Activated CD8-positive, alpha-beta memory T cell treated with anti-CD3 and anti-CD28 coated beads for 4 hours (primary cell): ENCODE measurements around the gene SNX14.
"Not testable (repeated sequence)": the region's sequence is repeated elsewhere in the genome, so short reads cannot be mapped to it uniquely, and the experiment has no call there.

ENCODE experiments used
- DNase-seq, 2 donors: peaks; one replicate each; pipeline ENCODE4 v3.0.0-alpha.2; 2020; ENCODE audit warnings: low read depth in 2 of 2

SNX14 gene

DNA sequence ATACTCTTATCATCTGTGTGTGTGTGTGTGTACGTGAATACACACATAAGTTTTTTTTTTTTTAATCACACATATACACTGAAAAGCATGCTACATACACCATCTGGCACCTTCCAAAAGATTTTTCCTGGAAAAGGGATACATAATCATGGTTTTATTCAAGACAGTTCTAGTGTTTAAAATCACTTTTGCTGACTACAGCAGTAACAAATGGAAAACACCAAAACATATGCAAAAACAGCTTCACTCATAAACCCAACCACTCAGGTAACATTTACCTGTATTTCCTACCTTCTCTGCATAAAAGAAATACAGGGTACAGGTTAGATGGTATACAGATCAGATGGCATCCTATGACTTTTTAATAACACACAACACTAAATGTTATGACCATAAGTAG is 2.5 kb downstream of the SNX14 start:
- no peak for DNase-seq

DNA sequence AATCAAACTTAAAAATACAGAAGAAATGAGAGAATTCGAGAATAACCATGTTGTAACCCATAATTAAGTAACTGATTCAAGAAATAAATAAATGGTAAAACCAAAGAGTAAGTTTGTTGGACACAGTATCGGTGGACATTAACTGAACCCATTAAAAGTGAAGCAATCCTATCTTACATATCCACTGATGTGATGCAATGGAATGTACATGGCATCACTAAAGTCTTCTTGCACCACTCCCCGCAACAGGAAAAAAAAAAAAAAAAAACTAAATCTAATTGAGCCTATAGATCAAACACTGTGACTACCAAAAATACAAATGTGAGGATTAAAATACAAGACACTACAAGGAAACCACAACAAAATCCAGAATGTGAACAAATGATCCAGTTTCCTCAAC is 7.9 kb downstream of the SNX14 start:
- DNase-seq: no peak

DNA sequence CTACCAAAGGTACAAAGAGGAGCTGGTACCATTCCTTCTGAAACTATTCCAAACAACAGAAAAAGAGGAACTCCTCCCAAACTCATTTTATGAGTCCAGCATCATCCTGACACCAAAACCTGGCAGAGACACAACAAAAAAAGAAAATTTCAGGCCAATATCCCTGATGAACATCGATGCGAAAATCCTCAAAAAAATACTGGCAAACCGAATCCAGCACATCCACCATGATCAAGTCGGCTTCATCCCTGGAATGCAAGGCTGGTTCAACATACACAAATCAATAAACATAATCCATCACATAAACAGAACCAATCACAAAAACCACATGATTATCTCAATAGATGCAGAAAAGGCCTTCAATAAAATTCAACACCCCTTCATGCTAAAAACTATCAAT is 10.8 kb downstream of the SNX14 start:
- not testable (repeated sequence) for DNase-seq

DNA sequence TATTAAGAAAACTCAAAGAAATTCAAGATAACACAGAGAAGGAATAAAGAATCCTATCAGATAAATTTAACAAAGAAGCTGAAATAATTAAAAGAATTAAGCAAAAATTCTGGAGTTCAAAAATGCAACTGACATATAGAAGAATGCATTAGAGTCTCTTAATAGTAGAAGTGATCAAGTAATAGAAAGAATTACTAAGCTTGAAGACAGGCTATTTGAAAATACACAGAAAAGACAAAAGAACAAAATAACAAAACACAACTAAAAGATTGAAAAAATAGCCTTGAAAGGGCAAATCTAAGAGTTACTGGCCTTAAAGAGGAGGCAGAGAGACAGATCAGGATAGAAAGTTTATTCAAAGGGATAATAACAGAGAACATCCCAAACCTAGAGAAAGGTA is 12.1 kb downstream of the SNX14 start:
- no peak for DNase-seq

DNA sequence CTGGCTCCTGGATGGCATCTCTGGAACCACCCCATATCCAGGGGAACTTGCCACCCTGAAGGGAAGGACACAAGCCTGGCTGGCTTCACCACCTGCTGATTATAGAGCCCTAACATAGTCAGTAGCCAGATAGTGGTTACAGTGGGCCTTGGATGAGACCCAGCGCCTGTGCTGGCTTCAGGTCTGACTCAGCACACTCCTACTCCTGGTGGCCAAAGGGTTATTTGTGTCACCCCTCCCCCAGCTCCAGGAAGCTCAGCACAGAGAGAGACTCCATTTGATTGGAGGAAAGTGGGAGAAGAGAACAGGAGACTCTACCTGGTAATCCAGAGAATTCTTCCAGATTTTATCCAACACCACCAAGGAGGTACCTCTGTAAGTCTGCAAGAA is 12.8 kb downstream of the SNX14 start:
- no peak for DNase-seq

DNA sequence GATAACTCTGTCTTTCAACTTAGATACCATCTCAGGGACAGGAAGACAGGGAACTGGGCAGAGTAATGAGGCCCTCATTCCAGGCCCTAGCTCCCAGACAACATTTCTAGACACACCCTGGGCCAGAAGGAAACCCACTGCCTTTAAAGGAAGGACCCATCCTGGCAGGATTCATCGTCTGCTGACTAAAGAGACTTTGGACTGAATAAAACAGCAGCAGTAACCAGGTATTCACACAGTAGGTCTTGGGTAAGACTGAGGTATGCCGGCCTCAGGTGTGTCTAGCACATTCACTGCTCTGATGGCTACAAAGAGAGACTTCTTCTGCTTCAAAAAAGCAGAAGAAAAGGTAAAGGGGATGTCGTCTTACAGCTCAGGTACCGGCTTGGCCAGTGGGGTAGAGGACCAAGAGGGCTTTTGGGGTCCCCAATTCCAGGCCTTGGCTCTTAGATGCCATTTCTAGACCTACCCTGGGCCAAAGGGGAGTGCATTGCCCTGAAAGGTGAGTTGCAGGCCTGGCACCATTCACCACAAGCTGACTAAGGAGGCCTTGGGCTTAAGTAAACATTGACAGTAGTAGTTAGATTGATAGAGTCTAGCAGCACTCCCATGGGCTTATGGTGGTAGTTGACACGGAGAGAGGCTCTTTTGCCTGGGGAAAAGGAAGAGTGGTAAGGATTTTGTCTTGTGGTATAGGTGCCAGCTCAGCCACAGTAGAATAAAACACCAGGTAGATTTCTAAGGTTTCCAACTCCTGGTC is 13.4 kb downstream of the SNX14 start:
- DNase-seq: no peak

DNA sequence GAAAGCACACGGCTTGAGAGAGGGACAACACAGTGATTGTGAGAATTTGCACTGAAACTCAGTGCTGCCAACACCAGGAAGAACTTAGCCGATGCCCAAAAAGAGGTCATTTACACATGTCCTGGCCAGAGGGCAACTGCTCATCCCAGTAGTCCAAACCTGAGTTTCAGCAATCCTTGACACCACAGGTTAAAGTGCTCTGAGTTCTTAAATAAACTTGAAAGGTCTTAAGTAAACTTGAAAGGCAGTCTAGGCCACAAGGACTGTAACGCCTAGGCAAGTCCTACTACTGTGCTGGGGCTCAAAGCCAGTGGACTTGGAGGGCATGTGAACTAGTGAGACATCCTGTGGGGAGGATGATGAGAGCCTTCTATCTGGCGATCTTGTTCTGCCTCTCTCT is 14.1 kb downstream of the SNX14 start:
- DNase-seq: no peak

DNA sequence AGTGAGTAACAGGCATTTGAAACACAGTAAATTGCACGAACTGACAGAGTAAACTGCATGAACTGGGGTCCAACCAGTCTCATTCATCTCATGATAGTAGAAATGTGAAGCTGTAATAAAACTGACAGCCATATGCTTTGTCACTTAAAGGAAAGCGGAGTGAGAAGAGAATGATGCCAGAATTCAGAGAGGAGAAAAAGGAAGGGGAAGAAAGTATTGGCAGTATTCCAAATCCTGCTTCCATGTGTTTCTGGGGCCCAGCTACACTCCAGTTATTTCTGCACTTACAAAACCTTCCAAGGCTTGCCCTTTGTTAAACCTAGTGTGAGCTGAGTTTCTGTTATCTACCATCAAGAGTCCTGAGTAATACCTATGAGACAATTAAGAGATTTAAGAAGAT is 17.2 kb downstream of the SNX14 start:
- DNase-seq: no peak

DNA sequence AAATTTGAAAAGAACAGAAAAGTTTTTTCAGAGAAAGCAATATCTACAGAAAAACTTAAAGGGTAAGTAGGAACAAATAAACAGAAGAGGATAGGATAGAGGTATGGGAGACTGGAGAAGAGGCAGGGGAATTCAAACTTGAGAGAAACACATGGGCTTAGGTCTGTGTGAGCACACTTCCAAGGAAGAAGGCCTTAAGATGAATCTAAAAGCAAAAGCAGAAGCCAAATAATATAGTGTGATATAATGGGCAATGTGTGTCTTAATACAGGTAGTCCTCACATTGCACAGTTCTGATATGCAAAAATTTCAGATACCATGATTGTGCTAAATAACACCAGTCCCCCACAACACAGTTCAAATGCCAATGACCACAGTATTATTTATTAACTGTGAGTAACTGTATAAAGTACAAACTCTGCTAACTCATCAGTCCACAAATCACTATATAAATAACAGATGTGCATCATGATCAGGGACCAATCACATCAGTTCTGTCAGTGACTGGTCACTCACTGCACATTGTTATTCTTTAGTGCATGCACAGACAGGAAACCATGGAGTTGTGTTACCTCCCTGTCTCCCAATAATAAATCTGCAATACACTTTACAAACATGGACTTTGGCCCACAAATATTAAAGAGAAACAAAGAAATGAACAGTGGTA is 18.6 kb downstream of the SNX14 start:
- no peak for DNase-seq

DNA sequence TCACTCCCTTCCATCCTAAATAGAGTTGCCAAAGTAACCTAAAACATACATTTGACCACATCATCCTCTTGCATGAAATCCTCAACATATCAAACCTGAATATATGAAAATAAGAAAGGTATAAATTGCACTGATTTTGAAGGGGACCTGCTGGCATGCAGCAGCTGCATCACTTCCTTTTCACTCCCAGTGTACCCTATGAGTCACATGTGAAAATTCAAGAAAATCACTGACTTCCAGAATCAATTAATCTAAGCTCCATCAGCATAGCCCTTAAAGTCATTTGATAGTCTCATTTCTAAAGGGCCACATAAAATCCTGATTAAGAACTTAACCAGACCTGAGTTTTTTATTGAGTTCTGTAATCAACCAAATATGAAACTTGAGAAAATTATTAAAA is 24.3 kb downstream of the SNX14 start:
- DNase-seq: no peak

DNA sequence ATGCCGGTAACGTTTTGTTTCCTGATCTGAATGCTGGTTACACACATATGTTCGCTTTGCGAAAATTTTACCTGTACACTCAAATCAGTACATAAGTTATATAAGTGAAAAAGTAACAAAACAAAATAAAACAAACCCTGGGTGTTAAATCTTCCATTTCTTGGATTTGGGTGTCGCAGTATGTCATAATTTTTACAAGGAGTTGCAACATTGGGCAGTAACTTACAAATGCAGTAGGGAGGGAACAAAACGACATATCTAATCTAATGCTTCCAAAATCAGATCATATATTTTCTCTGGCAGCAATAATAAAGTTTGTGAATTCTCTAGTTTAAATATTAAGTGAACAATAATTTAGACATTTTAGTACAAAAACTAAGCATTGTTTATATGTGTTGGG is 25.2 kb downstream of the SNX14 start:
- no peak for DNase-seq

DNA sequence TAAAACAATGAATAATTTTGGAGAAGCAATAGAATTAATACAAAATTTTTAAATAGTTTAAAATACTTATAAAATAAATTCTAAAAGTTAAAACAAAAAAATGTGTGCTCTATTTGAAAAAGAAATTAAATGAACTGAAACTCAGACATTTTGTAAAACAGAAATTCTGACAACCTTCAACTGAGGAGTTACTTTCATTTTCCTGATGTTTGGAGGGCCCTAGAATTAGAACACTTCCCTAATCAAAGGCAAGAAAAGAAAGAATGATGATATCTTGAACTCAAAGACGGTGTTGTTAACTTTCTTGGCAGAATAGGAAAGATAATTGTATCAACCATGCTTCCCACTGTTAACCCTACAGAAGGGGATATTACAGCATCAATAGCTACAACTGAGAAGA is 27.9 kb downstream of the SNX14 start:
- DNase-seq: no peak

DNA sequence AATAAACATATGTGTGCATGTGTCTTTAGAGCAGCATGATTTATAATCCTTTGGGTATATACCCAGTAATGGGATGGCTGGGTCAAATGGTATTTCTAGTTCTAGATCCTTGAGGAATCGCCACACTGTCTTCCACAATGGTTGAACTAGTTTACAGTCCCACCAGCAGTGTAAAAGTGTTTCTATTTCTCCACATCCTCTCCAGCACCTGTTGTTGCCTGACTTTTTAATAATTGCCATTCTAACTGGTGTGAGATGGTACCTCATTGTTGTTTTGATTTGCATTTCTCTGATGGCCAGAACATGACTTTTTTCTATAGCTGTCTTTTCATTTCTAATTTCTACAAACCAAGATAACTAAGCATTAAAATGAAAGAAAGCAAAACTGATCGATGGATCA is 29.4 kb downstream of the SNX14 start:
- DNase-seq: not testable (repeated sequence)

DNA sequence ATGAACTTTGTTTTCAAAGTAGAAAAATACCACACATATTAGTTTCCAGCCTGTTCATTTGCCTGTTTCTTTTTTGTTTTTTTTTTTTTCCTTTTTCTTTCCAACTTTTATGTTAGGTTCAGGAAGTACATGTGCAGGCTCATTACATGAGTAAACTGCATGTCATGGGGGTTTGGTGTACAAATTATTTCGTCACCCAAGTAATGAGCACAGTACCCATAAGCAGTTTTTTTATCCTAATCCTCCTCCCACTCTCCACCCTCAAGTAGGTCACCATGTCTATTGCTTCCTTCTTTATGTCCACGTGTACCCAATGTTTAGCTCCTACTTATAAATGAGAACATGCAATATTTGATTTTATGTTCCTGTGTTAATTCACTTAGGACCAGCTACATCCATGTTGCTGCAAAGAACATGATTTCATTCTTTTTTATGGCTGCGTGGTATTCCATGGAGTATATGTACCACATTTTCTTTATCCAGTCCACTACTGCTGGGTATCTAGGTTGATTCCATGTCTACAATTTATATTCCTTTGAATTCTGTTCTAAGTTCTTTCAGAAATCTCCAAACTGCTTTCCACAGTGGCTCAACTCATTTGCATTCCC is 31.8 kb downstream of the SNX14 start:
- DNase-seq: no peak

DNA sequence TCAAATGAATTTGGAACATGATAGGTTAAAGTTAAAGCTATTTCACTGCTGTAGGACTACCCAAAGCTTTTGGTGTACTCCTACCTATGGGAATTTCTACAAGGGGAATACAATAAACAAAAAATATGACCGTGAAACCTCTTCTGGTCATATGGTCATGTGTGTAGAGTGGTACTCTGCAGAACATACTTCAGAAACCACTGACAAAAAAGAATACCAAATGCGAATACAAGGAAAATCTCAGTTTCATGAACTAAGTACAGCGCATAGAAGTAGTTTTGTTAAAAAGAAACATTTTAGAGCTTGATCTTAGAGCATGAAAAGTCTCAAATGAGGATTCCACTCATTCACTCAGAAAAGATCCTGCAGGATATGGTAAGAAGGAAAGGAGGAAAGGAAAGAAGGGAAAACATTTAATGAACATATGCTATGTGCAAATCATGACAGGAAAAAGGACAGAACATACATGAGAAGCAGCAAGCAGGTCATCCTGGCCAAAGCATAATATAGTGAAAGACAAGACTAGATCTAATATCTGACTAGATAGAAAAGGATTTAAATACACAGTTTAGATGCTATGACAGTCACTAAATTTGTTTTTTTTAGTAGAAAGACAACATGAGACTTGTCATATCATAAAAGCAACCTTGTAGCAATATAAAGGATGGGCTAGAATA is 36.5 kb downstream of the SNX14 start:
- DNase-seq: no peak

DNA sequence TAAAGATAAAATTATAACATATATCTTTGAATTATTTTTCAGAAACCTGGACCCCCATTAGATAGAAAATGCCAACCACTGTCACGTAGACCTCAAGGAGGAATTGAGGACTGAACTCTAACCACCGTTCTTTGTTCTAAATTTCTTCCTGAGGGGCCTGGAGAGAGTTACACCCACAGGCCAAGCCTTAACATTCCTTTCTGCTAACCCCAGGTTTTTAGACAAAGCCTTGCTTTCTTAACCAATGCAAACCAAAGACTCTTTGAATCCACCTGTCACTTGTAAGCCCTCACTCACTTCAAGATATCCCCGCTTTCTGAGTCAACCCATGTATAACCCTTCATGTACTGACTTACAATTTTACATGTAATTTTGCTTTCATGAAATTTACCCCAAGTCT is 41.0 kb downstream of the SNX14 start:
- no peak for DNase-seq

DNA sequence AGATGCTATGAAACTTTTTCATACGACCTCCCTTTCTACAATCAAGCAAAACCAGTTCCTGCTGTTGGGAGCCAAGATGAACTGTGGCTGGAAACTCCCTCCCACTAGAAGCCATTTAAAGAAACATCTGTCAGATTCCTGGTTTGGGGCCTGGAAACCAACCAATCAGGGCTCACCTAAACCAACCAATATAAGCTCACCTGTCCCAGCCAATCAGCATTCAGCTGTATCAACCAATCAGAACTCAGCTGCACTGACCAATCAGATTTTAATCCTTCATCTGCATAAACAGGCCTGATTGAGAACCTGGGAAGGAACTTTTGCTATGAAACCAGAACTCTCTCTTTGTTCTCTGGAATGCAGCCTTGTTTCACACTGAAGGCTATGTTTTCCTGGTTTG is 42.4 kb downstream of the SNX14 start:
- DNase-seq: no peak

DNA sequence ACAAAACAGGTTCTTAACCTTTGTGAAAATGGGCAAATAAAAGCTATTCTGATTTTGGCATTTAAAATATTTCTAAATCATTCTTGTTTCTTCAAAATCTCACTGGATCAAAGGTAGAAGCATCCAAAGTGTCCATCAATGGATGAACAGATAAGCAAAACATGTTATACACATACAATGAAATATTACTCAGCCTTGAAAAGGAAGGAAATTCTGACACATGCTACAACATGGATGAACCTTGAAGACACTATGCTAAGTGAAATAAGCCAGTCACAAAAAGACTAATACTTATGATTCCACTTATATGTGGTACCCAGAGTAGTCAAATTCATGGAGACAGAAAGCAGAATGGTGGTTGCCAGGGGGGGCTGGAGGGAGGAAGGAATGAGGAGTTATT is 45.9 kb downstream of the SNX14 start:
- DNase-seq: no peak

DNA sequence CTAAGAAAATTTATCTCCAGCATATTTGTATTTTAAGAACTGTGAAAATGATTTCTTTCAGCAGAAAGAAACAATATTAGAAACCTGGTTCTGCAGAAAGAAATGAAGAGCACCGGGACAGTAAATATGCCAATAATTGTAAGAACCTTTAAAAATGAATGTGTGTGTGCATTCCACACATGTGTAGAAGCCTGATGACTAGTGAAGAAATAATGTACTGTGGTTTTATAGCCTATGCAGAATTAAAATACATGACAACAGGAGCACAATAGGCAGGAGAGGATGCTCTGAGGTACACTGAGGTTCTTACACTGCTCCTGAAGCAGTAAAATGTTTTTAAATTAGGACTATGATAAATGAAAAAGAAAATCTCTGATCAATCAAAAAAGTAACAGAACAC is 48.9 kb downstream of the SNX14 start:
- DNase-seq: no peak

DNA sequence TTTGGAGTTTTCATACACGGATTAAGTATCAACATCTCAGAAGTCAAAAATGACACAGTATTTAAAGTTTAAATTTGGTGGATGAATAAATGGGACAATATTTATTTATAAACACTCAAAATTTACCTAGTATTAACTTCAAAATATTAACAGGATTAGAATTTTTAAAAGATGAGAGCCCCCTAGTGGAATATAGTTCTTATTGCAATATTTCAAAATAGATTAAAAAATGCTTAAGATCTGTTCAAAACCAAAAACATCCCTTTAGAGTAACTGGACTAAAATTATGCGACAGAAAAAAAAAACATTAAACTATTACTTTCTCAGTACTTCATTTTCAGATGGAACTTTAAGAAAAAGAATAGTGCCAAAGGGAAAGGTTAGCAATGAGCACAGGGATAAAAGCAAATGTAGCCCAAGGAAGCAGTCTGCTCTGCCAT is 56.6 kb downstream of the SNX14 start:
- DNase-seq: no peak

DNA sequence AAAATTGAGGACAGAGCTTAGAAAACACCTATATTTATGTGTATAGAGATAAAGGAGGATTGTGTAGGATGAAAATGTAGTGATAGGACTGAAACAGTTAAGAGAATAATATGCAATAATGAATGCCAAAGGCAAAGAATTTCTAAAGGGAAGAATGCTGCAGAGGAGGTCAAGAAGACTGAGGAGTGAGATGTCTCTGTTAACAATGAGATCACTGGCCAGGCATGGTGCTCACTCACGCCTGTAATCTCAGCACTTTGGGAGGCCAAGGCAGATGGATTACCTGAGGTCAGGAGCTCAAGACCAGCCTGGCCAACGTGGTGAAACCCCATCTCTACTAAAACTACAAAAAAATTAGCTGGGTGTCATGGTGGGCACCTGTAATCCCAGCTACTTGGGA is 69.4 kb downstream of the SNX14 start:
- not testable (repeated sequence) for DNase-seq

DNA sequence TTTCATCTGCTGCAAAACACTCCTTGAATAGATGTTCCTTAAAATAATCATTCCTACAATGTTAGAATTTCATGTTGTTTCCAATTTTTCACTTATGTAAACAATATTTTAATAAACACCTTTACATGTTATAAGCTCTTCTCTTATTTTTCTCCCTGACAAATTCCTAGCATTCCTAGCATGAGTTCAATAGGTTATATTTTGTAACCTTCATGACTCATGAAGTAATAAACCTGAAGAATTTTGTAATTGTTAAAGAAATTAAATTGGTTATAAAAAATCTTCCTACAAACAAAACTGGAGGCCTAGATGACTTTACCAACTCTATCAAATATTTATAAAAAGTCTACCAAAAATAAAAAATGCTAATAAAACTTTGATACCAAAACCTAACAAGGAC is 77.5 kb downstream of the SNX14 start:
- DNase-seq: no peak
